Urinary bladder (tissue), 4 donors: ENCODE results near the gene TENT5C. TPM values are rescaled to one million over a fixed set of nuclear protein-coding genes. Genes with fewer than 3 reads are reported as not detected.

Experiments
- DNase-seq: peaks from one replicate; pipeline ENCODE4 v3.0.0-alpha.2; 2015; ENCODE audit errors: extremely low spot score
- H3K27ac ChIP-seq: one replicate; pipeline ENCODE4 v1.5.1; 2013; ENCODE audit warnings: low read depth, mild to moderate bottlenecking, moderate library complexity
- H3K36me3 ChIP-seq: one replicate; pipeline ENCODE4 v1.6.1; 2013; ENCODE audit warnings: mild to moderate bottlenecking, moderate library complexity; ENCODE audit not compliant: insufficient read depth
- H3K4me1 ChIP-seq: one replicate; pipeline ENCODE4 v1.6.1; 2013; ENCODE audit warnings: mild to moderate bottlenecking, moderate library complexity; ENCODE audit not compliant: insufficient read depth
- H3K4me3 ChIP-seq: one replicate; pipeline ENCODE4 v1.5.1; 2013; ENCODE audit warnings: low read depth, low read length
- WGBS: extraction: QIAGEN DNeasy Blood & Tissue Kit; methylation state at CpG from one replicate; pipeline ENCODE4 v1.1.7; 2013; 5-methylcytosine and 5-hydroxymethylcytosine counted together
- polyA plus RNA-seq: library from polyadenylated mRNA; stranded (reverse); fragments of 200-250 nt; gene quantifications from one replicate; pipeline ENCODE4 v1.2.3, GENCODE V29; 2013
- total RNA-seq: library from RNA; depleted of rRNA; stranded (reverse); fragments of >200 nt; gene quantifications from one replicate; pipeline ENCODE4 v1.2.3, GENCODE V29; 2014
- donor health status: healthy with polysubstance abuse.
- donor health status: healthy.

TENT5C gene
- total and polyA plus RNA-seq, 2 donors = 2.3 to 15.4 TPM

- DNase-seq = no peak
- H3K36me3 ChIP-seq = no peaks in the 10 kb centered on the region
- H3K4me3 ChIP-seq = no peak overlapping the region
- H3K27ac ChIP-seq = no peak overlapping the region
- H3K4me1 ChIP-seq = no peaks in the 10 kb centered on the region
- WGBS = 81% methylated on average over 5 of the region's 5 CpGs
These were observed 27.2 kb downstream of the TENT5C start for GRCh38 chr1:117633068-117633345.

GRCh38 chr1:117633423-117633822, 27.6 kb downstream of the TENT5C start:
- no peak overlapping the region for H3K4me3 ChIP-seq
- no peak for DNase-seq
- WGBS = 83% methylated on average over 7 of the region's 7 CpGs
- no peak overlapping the region for H3K27ac ChIP-seq
- H3K4me1 ChIP-seq = no peaks in the 10 kb centered on the region
- H3K36me3 ChIP-seq = no peaks in the 10 kb centered on the region

DNA sequence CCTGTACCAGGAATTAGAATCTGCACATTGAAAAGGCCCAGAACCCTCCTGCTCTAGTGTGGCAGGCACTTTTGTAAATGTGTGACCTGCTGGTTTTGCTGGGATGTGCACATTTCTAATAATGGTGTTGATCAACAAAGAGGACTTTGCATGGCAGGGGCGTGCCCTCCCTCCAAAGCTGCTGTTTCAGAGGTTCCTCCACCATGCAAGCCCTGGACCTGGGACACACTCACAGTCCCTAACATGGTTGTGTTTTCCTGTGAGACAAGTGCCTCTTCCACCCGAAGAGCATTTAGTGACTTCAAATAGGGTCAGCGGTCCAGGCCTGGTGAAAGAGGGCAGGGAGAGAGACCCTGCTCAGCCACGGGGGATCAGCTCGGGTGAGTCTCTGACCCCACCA, 28.1 kb downstream of the TENT5C start:
- DNase-seq = no peak
- no peak overlapping the region for H3K4me3 ChIP-seq
- 95% methylated on average over 5 of the region's 5 CpGs for WGBS
- H3K36me3 ChIP-seq = no peaks in the 10 kb centered on the region
- no peak overlapping the region for H3K27ac ChIP-seq
- H3K4me1 ChIP-seq = no peaks in the 10 kb centered on the region

GRCh38 chr1:117634631-117635030, 28.8 kb downstream of the TENT5C start:
- no peaks in the 10 kb centered on the region for H3K4me1 ChIP-seq
- H3K4me3 ChIP-seq = no peak overlapping the region
- no peaks in the 10 kb centered on the region for H3K36me3 ChIP-seq
- no peak overlapping the region for H3K27ac ChIP-seq
- no peak for DNase-seq
- WGBS = 91% methylated on average over 3 of the region's 3 CpGs

DNA sequence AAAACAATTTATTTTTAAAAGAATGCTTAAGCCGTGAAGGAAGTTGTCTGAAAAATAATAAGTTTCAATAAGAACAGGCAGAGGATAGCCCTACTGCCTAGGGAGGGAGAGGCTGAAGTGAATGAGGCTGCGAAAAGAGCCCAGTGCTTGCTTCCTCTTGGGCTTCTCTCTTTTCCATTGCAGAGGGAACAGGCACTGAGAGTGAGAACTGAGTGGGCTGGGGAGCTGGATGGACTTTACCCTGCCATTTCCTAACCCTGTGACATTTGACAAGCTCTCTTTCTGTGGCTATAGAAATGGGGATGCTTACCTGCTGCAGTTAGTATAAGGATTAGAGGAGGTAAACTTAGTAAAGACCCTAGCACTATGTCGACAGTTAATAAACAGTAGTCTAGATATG, 30.0 kb downstream of the TENT5C start:
- no peak overlapping the region for H3K27ac ChIP-seq
- H3K4me3 ChIP-seq = no peak overlapping the region
- WGBS = 88% methylated on average over 3 of the region's 3 CpGs
- H3K36me3 ChIP-seq = no peaks in the 10 kb centered on the region
- no peaks in the 10 kb centered on the region for H3K4me1 ChIP-seq
- DNase-seq = no peak

GRCh38 chr1:117636637-117637425, 31.0 kb downstream of the TENT5C start:
- WGBS = 90% methylated on average over 8 of the region's 8 CpGs

GRCh38 chr1:117638141-117638540, 32.3 kb downstream of the TENT5C start:
- H3K4me3 ChIP-seq = no peak overlapping the region
- H3K36me3 ChIP-seq = no peaks in the 10 kb centered on the region
- H3K27ac ChIP-seq = no peak overlapping the region
- 48% methylated on average over 1 of the region's 1 CpG for WGBS
- DNase-seq = no peak
- no peaks in the 10 kb centered on the region for H3K4me1 ChIP-seq

More at GRCh38 chr1:117636637-117637425, 31.0 kb downstream of the TENT5C start:
- DNase-seq = no peak
- Histone ChIP-seq H3K4me1 (no peaks in the 10 kb centered on the region), H3K27ac (no peak overlapping the region), H3K36me3 (no peaks in the 10 kb centered on the region), H3K4me3 (no peak overlapping the region)

GRCh38 chr1:117638759-117639158, 32.9 kb downstream of the TENT5C start:
- no peak for DNase-seq

DNA sequence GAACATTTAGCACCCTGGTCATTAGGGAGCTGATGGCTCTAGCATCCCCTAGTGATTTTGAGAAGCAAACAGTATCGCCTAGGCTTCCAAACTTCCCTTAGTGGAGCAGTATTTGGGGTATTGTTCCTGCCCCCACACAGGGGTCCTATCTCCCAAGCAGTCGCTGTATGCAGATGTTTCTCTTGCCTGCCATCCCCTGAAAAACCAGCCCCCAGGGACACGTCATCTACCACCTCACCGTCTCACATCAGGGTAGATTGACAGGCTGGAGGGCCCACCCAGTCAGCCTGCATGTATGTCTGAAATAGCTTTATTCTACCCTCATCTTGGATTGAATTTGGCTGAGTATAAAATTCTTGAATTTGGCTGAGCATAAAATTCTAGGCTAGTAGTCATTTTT, 33.9 kb downstream of the TENT5C start:
- no peaks in the 10 kb centered on the region for H3K36me3 ChIP-seq
- DNase-seq = no peak
- 84% methylated on average over 4 of the region's 4 CpGs for WGBS
- no peak overlapping the region for H3K27ac ChIP-seq
- H3K4me1 ChIP-seq = no peaks in the 10 kb centered on the region
- H3K4me3 ChIP-seq = no peak overlapping the region

More at GRCh38 chr1:117638759-117639158, 32.9 kb downstream of the TENT5C start:
- WGBS = 91% methylated on average over 4 of the region's 4 CpGs
- no peak overlapping the region for H3K4me3 ChIP-seq
- H3K4me1 ChIP-seq = no peaks in the 10 kb centered on the region
- H3K36me3 ChIP-seq = no peaks in the 10 kb centered on the region
- H3K27ac ChIP-seq = no peak overlapping the region

DNA sequence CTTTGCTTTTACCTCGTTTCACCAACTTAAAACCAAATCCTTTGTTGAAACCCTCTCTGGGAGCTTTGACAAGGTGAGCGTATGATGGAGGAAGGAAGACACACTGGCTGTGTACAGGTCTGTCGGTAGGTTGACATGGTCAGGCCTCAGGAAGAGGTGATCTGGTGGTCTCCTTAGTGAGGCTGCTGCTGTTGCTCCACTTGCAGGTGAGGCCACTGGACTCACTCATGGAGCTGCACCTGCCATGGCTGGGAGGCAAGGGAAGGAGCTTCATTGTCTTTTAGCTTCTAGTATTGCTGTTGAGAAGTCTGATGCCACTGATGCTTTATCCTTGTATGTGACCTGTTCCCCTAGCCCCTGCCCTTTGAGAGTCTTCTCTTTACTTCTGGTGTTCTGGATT, 35.7 kb downstream of the TENT5C start:
- Histone ChIP-seq H3K4me1 (no peaks in the 10 kb centered on the region), H3K4me3 (no peak overlapping the region), H3K27ac (no peak overlapping the region), H3K36me3 (no peaks in the 10 kb centered on the region)
- DNase-seq = no peak
- WGBS = 86% methylated on average over 3 of the region's 3 CpGs

- DNase-seq = no peak
- Histone ChIP-seq H3K36me3 (no peaks in the 10 kb centered on the region), H3K27ac (no peak overlapping the region), H3K4me3 (no peak overlapping the region), H3K4me1 (no peaks in the 10 kb centered on the region)
- 94% methylated on average over 4 of the region's 4 CpGs for WGBS
These were observed 37.1 kb downstream of the TENT5C start for GRCh38 chr1:117642963-117643362.

DNA sequence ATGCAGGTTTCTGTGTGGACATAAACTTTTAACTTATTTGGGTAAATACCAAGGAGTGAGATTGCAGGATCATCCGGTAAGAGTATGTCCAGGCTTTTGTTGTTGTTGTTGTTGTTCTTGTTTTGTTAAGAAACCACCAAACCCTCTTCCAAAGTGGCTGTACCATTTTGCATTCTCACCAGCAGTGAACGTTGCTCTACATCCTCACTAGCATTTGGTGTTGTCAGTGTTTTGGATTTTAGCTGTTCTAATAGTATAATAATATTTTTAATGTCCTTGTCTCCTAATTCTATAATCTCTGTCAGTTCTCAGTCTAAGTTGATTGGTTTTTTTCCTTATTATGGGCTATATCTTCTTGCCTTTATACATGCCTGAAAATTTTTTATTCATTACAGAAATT, 37.8 kb downstream of the TENT5C start:
- Histone ChIP-seq H3K4me1 (no peaks in the 10 kb centered on the region), H3K4me3 (no peak overlapping the region), H3K36me3 (no peaks in the 10 kb centered on the region), H3K27ac (no peak overlapping the region)
- 87% methylated on average over 2 of the region's 2 CpGs for whole genome bisulfite sequencing
- DNase-seq = no peak

GRCh38 chr1:117644696-117645311, 39.0 kb downstream of the TENT5C start:
- no peak for DNase-seq
- Histone ChIP-seq H3K4me3 (no peak overlapping the region), H3K27ac (no peak overlapping the region), H3K4me1 (no peaks in the 10 kb centered on the region), H3K36me3 (no peaks in the 10 kb centered on the region)
- WGBS = 87% methylated on average over 3 of the region's 3 CpGs

DNA sequence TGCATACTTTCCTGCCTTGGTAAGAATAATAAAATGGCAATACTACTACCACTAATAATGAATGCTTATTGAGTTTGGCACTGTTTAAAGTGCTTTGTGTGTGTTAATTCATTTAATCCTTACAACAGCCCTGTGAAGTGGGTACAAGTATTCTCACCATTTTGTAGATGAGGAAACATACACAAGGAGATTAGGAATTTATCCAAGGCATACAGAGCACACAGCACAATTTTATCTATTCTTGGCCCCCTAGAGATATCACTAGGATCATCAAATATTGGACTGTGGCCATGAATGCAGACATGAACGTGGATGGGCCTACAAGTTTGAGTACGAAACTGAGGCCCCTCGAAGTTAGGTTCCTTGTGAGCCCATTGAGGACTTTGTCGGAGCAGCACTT, 39.5 kb downstream of the TENT5C start:
- no peak overlapping the region for H3K27ac ChIP-seq
- no peaks in the 10 kb centered on the region for H3K4me1 ChIP-seq
- 84% methylated on average over 4 of the region's 4 CpGs for WGBS
- DNase-seq = no peak
- no peaks in the 10 kb centered on the region for H3K36me3 ChIP-seq
- no peak overlapping the region for H3K4me3 ChIP-seq
